T-helper 2 cell treated with Interferon-gamma antibody and Interleukin-4, amounts not matched to agents 100 ng/mL and 5 ng/mL, for 36 hours (primary cell): ENCODE measurements around the gene TSPAN11. TPM values are rescaled to one million over a fixed set of nuclear protein-coding genes. Genes with fewer than 3 reads are reported as not detected.
"Not testable (repeated sequence)": the region's sequence is repeated elsewhere in the genome, so short reads cannot be mapped to it uniquely, and the experiment has no call there.

Experiments used
- intact Hi-C: fragments of 100-400 bp; cut with micrococcal nuclease; formaldehyde crosslinking; loops from one replicate; pipeline ENCODE4 v1.15.1; 2023
- total RNA-seq: library from RNA; stranded (reverse); gene quantifications from 2 replicates; pipeline ENCODE4 v1.2.3, GENCODE V29; 2022

Gene TSPAN11
- total RNA-seq, 1 donor from 2014 or later, result not detected

- intact Hi-C loops, result no loop called here
Measured at GRCh38 chr12:31017535-31017934, 91.0 kb downstream of the TSPAN11 start.

GRCh38 chr12:31018106-31018789 lies 91.7 kb downstream of the TSPAN11 start:
- intact Hi-C loops, result no loop called here

GRCh38 chr12:31018790-31019505 lies 92.4 kb downstream of the TSPAN11 start:
- intact Hi-C loops, result no loop called here

GRCh38 chr12:31019561-31019960 lies 93.0 kb downstream of the TSPAN11 start:
- intact Hi-C loops, result no loop called here

- intact Hi-C loops, result no loop called here
Measured at GRCh38 chr12:31019976-31020375, 93.4 kb downstream of the TSPAN11 start.

- intact Hi-C loops, result no loop called here
Measured at GRCh38 chr12:31020385-31021166, 94.0 kb downstream of the TSPAN11 start.

GRCh38 chr12:31021181-31021580 lies 94.6 kb downstream of the TSPAN11 start:
- intact Hi-C loops, result no loop called here

- intact Hi-C loops, result no loop called here
Measured at GRCh38 chr12:31021809-31022494, 95.4 kb downstream of the TSPAN11 start.

- intact Hi-C loops, result no loop called here
Measured at GRCh38 chr12:31023271-31023724, 96.8 kb downstream of the TSPAN11 start.

- intact Hi-C loops, result no loop called here
Measured at GRCh38 chr12:31026202-31026601, 99.7 kb downstream of the TSPAN11 start.

GRCh38 chr12:31027006-31027405 lies 100.5 kb downstream of the TSPAN11 start:
- intact Hi-C loops, result not testable (repeated sequence)

- intact Hi-C loops, result no loop called here
Measured at GRCh38 chr12:31029468-31029867, 102.9 kb downstream of the TSPAN11 start.

GRCh38 chr12:31029916-31030562 lies 103.5 kb downstream of the TSPAN11 start:
- intact Hi-C loops, result no loop called here

GRCh38 chr12:31031951-31032335 lies 105.4 kb downstream of the TSPAN11 start:
- intact Hi-C loops, result no loop called here

- intact Hi-C loops, result no loop called here
Measured at GRCh38 chr12:31033146-31033545, 106.6 kb downstream of the TSPAN11 start.

- intact Hi-C loops, result no loop called here
Measured at GRCh38 chr12:31033681-31034080, 107.1 kb downstream of the TSPAN11 start.

- intact Hi-C loops, result no loop called here
Measured at GRCh38 chr12:31034372-31034771, 107.8 kb downstream of the TSPAN11 start.

GRCh38 chr12:31035226-31035625 lies 108.7 kb downstream of the TSPAN11 start:
- intact Hi-C loops, result no loop called here

GRCh38 chr12:31035967-31036665 lies 109.6 kb downstream of the TSPAN11 start:
- intact Hi-C loops, result no loop called here

GRCh38 chr12:31037028-31037427 lies 110.5 kb downstream of the TSPAN11 start:
- intact Hi-C loops, result no loop called here
